ENCODE results near the gene SYT5. TPM values are rescaled to one million over a fixed set of nuclear protein-coding genes. Genes with fewer than 3 reads are reported as not detected.
"Not testable (repeated sequence)": the region's sequence is repeated elsewhere in the genome, so short reads cannot be mapped to it uniquely, and the experiment has no call there.

SYT5 gene
- total and polyA plus RNA-seq, 11 donors, result 0.15 TPM; not detected in 10

GRCh38 chr19:55206664-55207500 is 26.8 kb upstream of the SYT5 start:
- H3K27me3 ChIP-seq, result no peaks in the 10 kb centered on the region
- intact Hi-C loops (cut with DNase I), result no loop called here
- ATAC-seq, result peak; percentile 90 to 97 (median 96)
- H3K36me3 ChIP-seq, result no peaks in the 10 kb centered on the region
- 27 to 36% (median 33%) methylated on average over 23 to 29 of the region's 29 CpGs for WGBS, 4 donors
- peak overlapping the region in 9 of 12 donors; percentile 11 to 48 (median 37) for H3K4me3 ChIP-seq
- peak; percentile 79 to 92 (median 86) for DNase-seq
- H3K27ac ChIP-seq, result peak overlapping the region in 5 of 12 donors; percentile 17 to 67 (median 43)
- peaks cover 0 to under 1% (median 0%) of the 10 kb centered on the region in 12 donors for H3K9me3 ChIP-seq
- TF ChIP-seq, protein P1, sequence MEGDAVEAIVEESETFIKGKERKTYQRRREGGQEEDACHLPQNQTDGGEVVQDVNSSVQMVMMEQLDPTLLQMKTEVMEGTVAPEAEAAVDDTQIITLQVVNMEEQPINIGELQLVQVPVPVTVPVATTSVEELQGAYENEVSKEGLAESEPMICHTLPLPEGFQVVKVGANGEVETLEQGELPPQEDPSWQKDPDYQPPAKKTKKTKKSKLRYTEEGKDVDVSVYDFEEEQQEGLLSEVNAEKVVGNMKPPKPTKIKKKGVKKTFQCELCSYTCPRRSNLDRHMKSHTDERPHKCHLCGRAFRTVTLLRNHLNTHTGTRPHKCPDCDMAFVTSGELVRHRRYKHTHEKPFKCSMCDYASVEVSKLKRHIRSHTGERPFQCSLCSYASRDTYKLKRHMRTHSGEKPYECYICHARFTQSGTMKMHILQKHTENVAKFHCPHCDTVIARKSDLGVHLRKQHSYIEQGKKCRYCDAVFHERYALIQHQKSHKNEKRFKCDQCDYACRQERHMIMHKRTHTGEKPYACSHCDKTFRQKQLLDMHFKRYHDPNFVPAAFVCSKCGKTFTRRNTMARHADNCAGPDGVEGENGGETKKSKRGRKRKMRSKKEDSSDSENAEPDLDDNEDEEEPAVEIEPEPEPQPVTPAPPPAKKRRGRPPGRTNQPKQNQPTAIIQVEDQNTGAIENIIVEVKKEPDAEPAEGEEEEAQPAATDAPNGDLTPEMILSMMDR (IDR thresholded peaks at IDR 0.05), result no peak
- peak in 1 of 2 donors; percentile 14 for TF ChIP-seq POLR2A (IDR thresholded peaks at IDR 0.05)
- peaks cover 0 to 24% (median 12%) of the 10 kb centered on the region in 12 donors for H3K4me1 ChIP-seq

GRCh38 chr19:55202199-55202598 is 22.1 kb upstream of the SYT5 start:
- H3K36me3 ChIP-seq, result not testable (repeated sequence)

DNA sequence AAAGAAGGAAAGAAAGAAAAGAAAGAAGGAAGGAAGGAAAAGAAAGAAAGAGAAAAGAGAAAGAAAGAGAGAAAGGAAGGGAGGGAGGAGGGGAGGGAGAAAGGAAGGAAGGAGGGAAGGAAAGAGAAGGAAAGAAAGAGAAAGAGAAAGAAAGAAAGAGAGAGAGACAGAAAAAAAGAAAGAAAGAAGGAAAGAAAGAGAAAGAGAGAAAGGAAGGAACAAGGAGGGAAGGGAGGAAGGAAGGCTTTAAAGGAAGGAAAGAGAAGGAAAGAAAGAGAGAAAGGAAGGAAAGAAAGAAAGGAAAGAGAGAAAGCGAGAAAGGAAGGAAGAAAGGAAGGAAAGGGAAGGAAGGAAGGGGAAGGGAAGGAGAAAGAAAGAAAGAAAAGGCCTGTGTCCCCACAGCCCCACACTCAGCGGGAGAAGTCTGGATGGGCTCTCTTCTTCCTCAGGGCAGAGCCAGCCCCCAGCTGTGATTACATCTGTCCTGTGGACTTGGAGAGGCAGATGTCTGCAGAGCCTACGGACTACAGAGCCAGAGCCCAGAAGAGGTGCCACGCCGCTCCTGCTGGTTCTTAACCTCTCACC is 19.6 kb upstream of the SYT5 start:
- Histone ChIP-seq H3K4me1 (no peaks in the 10 kb centered on the region), H3K36me3 (no peaks in the 10 kb centered on the region), H3K4me3 (no peak overlapping the region), H3K27ac (no peak overlapping the region), H3K9me3 (no peaks in the 10 kb centered on the region), H3K27me3 (no peaks in the 10 kb centered on the region)
- DNase-seq (peak in 1 of 5 donors; percentile 28), ATAC-seq (no peak)
- TF ChIP-seq, protein P1 (IDR thresholded peaks at IDR 0.05), result no peak
- TF ChIP-seq POLR2A (IDR thresholded peaks at IDR 0.05), result no peak
- 51 to 67% (median 62%) methylated on average over 3 to 5 of the region's 5 CpGs for WGBS, 4 donors
- intact Hi-C loops (cut with DNase I), result no loop called here

More at GRCh38 chr19:55202199-55202598, 22.1 kb upstream of the SYT5 start:
- DNase-seq, result peak in 1 of 5 donors; percentile 42
- ATAC-seq; H3K4me1 ChIP-seq; H3K9me3 ChIP-seq; intact Hi-C loops (cut with DNase I); H3K27ac ChIP-seq; H3K27me3 ChIP-seq; H3K4me3 ChIP-seq: not testable (repeated sequence)
- TF ChIP-seq, protein P1 (IDR thresholded peaks at IDR 0.05), result peak in 1 of 12 donors; percentile 16
- 64 to 79% (median 69%) methylated on average over 7 to 10 of the region's 10 CpGs for WGBS, 4 donors

- TF ChIP-seq POLR2A (IDR thresholded peaks at IDR 0.05), result no peak
- TF ChIP-seq, protein P1 (IDR thresholded peaks at IDR 0.05), result no peak
- intact Hi-C loops (cut with DNase I), result no loop called here
- Histone ChIP-seq H3K27ac (no peak overlapping the region), H3K4me1 (no peaks in the 10 kb centered on the region), H3K27me3 (no peaks in the 10 kb centered on the region), H3K4me3 (no peak overlapping the region), H3K9me3 (no peaks in the 10 kb centered on the region), H3K36me3 (no peaks in the 10 kb centered on the region)
- 52 to 59% (median 56%) methylated on average over 4 to 5 of the region's 5 CpGs for WGBS, 4 donors
- no peak for ATAC-seq
- peak in 1 of 5 donors; percentile 10 for DNase-seq
Observed at GRCh38 chr19:55198651-55199050, 18.6 kb upstream of the SYT5 start.

All from heart left ventricle (tissue), 16 donors.